NCI-H2227 (cell line): ENCODE data around the gene IFNLR1.
A peak's percentile ranks its signal among the peaks of the same experiment; 100 is the strongest.

Experiments used
- DNase-seq: peaks from one replicate; lab custom pipeline; 2025; ENCODE audit not compliant: unreplicated experiment; lab: John Stamatoyannopoulos, UW

Gene IFNLR1

GRCh38 chr1:24180676-24181075, 6.4 kb downstream of the IFNLR1 start:
- no peak for DNase-seq

GRCh38 chr1:24179251-24179840, 7.7 kb downstream of the IFNLR1 start:
- no peak for DNase-seq

DNA sequence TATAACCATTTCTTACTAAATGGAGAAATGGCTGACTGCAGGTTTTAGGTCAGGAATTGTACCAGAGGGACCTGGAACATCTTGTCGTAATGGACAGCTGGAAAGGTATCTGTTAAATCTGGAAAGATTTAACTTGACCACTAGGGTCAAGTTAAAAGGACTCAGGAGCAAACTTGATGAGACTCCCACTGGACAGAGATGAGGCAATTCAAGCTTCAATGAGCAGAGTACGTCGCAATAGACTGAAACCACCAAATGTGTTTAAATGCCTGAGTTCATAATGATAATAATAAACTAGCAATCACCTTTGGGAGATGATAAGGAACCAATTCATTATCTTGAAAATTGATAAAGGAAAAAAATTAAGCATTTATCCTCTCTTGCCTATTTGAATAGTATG, 8.7 kb downstream of the IFNLR1 start:
- no peak for DNase-seq

GRCh38 chr1:24177161-24177560, 9.9 kb downstream of the IFNLR1 start:
- no peak for DNase-seq

DNA sequence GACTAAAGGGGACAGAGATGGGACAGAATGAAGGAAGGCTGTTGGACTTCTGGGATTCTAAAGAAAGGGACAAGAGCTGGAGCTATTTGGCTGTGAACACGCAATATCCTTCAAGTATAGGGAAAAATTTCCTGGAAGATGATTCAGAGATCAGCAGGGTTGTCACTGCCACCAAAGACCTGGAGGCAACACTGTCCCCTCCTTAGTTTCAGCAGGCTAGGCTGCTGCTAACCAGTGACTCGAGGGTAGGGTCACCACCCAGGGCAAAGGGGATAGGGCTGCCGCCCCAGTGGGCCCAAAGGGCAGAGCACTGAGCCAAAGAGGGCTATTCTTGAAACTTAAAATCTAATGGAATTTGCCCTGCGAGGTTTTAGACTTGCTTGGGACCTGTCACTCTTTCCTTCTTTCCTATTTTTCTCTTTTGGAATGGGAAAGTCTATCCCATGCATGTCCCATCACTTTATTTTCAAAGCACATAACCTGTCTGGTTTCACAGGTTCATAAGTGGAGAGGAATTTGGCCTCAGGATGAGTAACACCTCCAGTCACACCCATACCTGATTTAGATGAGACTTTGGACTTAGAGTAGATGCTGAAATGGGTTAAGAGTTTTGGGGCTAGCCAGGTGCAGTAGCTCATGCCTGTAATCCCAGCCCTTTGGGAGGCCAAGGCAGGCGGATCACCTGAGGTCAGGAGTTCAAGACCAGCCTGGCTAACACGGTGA, 11.9 kb downstream of the IFNLR1 start:
- DNase-seq, result no peak

GRCh38 chr1:24173638-24174575, 13.2 kb downstream of the IFNLR1 start:
- DNase-seq, result no peak

DNA sequence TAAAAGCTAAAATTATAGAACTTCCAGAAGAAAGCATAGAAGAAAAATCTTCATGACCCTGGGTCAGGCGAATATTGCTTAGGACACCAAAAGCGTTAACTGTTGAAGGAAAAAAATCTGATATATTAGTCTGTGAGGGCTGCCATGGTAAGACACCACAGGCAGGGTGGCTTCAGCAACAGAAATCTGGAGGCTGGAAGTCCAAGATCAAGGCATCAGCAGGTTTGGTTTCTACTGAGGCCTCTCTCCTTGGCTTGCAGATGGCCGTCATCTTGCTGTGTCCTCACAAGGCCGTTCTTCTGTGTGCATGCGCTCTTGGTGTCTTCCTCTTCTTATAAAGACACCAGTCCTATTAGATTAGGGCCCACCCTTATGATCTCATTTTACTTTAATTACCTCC, 14.5 kb downstream of the IFNLR1 start:
- DNase-seq, result no peak

DNA sequence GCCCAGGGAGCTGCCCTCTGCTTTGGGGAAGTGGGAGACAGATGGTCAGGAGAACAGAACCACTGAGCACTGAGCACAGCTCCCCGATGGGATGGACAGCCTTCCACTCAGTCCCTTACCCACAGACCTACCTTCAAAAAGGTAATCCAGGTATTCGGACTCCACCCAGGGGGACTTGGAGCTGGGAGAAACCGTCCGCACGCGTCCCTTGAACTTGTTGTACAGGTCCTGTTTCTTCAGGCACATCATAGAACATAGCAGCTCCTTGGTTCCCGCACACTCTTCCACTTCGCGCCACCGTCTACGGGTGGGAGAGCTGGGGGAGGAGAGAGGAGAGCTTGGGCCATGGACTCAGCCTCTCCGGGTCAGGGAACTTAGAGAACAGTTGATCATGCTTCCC, 17.8 kb downstream of the IFNLR1 start:
- no peak for DNase-seq

DNA sequence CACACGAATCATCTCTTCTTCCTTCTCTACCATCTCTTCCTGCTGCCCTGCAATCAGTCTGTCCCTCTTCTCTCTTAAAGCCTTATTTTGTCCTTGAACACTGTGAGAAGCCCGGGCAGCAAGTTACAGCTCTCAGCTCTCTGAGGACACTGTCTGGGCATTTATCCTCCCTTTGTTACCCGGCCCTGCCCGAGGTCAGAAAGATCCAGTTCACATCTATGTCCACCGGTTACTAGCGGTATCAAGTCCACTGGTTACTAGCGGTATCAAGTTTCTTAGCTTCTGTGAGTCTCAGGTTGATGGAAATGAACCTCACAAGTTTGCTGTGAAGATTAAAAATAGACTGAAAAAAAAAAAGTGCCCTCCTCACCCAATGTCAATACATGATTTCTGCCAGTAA, 18.8 kb downstream of the IFNLR1 start:
- DNase-seq, result no peak

- no peak for DNase-seq
Observed at GRCh38 chr1:24167008-24167407, 20.1 kb downstream of the IFNLR1 start.

GRCh38 chr1:24165500-24165899, 21.6 kb downstream of the IFNLR1 start:
- no peak for DNase-seq

- no peak for DNase-seq
Observed at GRCh38 chr1:24164004-24164403, 23.1 kb downstream of the IFNLR1 start.

DNA sequence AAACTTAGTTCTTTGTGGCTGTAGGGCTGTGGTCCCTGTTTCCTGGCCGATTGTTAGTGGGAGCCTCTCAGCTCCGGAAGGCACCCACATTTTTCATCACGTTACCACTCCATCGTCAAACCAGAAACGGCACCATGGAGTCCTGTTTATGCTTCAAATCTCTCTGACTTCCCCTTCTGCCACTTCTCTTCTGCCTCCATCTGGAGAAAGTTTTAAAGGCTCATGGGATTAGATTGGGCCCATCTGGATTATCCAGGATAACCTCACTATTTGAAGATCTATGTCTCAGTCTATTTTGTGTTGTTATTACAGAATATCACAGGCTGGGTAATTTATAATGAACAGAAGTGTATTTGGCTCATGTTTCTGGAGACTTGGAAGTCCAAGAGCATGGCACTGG, 24.9 kb downstream of the IFNLR1 start:
- no peak for DNase-seq

GRCh38 chr1:24161270-24161669, 25.8 kb downstream of the IFNLR1 start:
- no peak for DNase-seq

DNA sequence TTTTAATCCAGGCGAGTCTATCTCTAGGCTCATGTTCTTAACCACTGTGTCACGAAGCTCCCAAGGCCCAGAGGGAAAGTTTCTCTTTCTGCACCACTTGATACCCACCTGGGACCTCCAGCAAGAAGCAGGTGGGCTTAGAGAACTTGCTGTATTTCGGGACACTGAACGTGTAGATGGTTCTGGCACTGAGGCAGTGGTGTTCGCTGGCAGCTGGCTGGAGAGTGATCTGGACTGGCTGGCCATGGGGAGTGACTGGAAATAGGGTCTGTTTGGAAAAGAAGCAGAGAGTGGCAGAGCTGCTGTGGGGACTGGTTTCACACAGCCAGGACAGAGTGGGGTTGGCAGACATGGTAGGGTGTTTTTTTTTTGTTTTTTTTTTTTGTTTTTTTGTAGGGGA, 27.7 kb downstream of the IFNLR1 start:
- no peak for DNase-seq

GRCh38 chr1:24157918-24158481, 29.1 kb downstream of the IFNLR1 start:
- DNase-seq, result no peak

- no peak for DNase-seq
Observed at GRCh38 chr1:24156542-24157260, 30.4 kb downstream of the IFNLR1 start.

DNA sequence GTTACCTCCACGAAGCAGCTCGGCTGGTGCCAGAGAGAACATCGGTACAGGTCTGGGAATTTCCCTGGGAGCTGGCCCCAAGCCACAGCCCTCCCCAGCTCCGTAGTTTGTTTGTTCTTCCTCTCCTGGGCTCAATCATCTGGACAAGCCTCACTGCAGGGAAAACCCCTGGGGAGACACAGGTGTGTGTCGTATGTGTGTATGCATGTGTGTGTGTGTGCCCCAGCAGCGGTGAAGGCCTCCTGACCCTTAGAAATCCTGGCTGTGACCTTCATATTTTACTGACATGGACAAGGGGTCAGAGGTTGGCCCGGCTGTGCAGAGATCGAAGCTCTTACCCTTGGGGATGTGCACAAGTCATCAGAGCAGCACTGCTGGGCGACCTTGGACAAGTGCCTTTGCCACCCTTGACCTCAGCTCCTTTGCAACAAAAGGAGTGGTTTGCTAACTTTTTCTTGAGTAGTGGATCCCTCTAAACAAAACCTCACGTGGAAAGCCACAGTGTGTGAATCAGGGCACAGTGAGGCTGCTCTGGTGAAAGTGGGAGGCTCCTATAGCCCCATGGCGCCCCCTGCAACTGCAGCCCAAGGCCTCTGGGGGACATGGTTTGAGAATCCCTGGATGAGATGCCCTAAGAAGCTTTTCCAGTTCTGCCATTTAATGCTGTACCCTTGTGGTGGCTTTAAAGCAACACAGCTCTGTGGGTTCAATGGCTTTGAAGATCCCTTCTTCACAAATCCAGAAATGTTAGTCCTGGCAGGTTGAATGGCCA, 31.9 kb downstream of the IFNLR1 start:
- no peak for DNase-seq

DNA sequence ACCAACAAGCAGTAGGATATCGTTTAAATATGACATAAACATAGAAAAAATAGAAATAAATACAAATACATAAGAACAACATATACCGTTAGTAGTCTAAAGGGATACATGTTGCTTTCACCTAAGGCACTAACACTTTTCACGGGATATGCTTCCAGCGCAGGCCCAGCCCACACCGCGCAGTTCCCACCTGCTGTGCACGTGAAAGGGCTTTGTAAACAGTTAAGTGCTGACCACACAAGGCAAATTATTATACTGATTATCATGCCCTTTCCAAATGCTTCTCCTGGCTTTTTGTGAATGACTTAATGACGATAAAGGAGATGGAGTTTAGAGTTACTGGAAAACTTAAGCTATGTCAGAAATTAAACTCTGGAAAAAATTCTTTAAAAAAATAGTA, 32.9 kb downstream of the IFNLR1 start:
- DNase-seq, result peak; percentile 60
